Measurements from ENCODE around the gene CNPY1. TPM values are rescaled to one million over a fixed set of nuclear protein-coding genes. Genes with fewer than 3 reads are reported as not detected.

The CNPY1 gene
- total RNA-seq, 4 donors from 2014 or later, result not detected

DNA sequence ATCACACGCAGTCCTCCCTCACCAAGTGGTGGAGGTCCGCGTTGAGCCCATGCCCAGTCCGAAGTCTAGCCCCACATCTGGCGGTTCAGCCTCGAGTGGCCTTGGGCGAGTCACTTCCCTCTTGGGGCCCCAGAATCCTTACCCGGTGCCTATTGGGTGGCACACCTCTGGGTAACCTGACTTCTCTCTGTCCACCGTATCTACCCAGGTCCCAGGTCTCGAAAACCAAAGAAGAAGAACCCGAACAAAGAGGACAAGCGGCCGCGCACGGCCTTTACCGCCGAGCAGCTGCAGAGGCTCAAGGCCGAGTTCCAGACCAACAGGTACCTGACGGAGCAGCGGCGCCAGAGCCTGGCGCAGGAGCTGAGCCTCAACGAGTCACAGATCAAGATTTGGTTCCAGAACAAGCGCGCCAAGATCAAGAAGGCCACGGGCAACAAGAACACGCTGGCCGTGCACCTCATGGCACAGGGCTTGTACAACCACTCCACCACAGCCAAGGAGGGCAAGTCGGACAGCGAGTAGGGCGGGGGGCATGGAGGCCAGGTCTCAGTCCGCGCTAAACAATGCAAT is 84.1 kb downstream of the CNPY1 start:
- Histone ChIP-seq H3K9me3 (no peaks in the 10 kb centered on the region), H3K4me1 (peaks cover 13 to 28% (median 24%) of the 10 kb centered on the region in 4 donors), H3K27ac (no peak overlapping the region), H3K4me3 (no peak overlapping the region), H3K36me3 (no peaks in the 10 kb centered on the region), H3K27me3 (peaks cover 96% of the 10 kb centered on the region)
- WGBS, 2 donors (ENCODE audit: low coverage in 1 of 2), result 4 to 22% methylated on average over 8 to 33 of the region's 33 CpGs
- in situ Hi-C loops (cut with MboI; ENCODE audit: low pct_ligation_motif_present in 1 of 4, low pct_unique_long_range_greater_than_20kb in 1 of 4, low sequenced_read_pairs in 3 of 4) (no loop called here), intact Hi-C loops (cut with DNase I; ENCODE audit: low total_unique reads) (no loop called here)
- no peak for TF ChIP-seq EP300 (IDR thresholded peaks at IDR 0.05; ENCODE audit: low read depth)
- no peak for TF ChIP-seq POLR2A (IDR thresholded peaks at IDR 0.05)
- no peak for TF ChIP-seq POLR2AphosphoS5 (IDR thresholded peaks at IDR 0.05)
- TF ChIP-seq, protein P1, sequence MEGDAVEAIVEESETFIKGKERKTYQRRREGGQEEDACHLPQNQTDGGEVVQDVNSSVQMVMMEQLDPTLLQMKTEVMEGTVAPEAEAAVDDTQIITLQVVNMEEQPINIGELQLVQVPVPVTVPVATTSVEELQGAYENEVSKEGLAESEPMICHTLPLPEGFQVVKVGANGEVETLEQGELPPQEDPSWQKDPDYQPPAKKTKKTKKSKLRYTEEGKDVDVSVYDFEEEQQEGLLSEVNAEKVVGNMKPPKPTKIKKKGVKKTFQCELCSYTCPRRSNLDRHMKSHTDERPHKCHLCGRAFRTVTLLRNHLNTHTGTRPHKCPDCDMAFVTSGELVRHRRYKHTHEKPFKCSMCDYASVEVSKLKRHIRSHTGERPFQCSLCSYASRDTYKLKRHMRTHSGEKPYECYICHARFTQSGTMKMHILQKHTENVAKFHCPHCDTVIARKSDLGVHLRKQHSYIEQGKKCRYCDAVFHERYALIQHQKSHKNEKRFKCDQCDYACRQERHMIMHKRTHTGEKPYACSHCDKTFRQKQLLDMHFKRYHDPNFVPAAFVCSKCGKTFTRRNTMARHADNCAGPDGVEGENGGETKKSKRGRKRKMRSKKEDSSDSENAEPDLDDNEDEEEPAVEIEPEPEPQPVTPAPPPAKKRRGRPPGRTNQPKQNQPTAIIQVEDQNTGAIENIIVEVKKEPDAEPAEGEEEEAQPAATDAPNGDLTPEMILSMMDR (IDR thresholded peaks at IDR 0.05), result no peak
- no peak for DNase-seq

DNA sequence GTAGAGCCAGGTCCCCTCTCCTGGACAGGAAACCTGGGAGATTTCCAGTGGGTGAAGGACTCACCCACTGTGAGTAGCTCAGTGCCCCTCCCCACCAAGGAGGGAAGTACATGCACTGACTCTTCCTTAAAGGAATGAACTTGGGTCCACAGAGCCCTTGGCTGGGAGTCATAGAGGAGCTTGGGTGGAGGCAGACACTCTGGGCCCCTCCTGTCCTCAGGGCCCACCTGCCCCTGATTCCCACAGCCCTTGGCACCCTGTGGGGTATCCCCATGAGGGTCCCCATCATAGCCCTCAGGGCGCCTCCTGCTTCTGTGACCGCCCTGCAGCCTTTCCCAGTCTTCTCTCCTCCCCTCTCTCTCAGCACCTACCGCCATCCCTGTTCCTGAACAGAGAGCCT is 84.7 kb downstream of the CNPY1 start:
- Histone ChIP-seq H3K9me3 (no peaks in the 10 kb centered on the region), H3K36me3 (no peaks in the 10 kb centered on the region), H3K27ac (no peak overlapping the region), H3K4me3 (no peak overlapping the region), H3K4me1 (peaks cover 9 to 28% (median 24%) of the 10 kb centered on the region in 4 donors), H3K27me3 (peaks cover 96% of the 10 kb centered on the region)
- intact Hi-C loops (cut with DNase I; ENCODE audit: low total_unique reads) (no loop called here), in situ Hi-C loops (cut with MboI; ENCODE audit: low pct_ligation_motif_present in 1 of 4, low pct_unique_long_range_greater_than_20kb in 1 of 4, low sequenced_read_pairs in 3 of 4) (no loop called here)
- WGBS, 2 donors (ENCODE audit: low coverage in 1 of 2), result 12 to 61% methylated on average over 3 of the region's 3 CpGs
- TF ChIP-seq EP300 (IDR thresholded peaks at IDR 0.05; ENCODE audit: low read depth), result no peak
- no peak for TF ChIP-seq POLR2AphosphoS5 (IDR thresholded peaks at IDR 0.05)
- TF ChIP-seq, protein P1 (IDR thresholded peaks at IDR 0.05), result no peak
- no peak for TF ChIP-seq POLR2A (IDR thresholded peaks at IDR 0.05)
- DNase-seq, result no peak

DNA sequence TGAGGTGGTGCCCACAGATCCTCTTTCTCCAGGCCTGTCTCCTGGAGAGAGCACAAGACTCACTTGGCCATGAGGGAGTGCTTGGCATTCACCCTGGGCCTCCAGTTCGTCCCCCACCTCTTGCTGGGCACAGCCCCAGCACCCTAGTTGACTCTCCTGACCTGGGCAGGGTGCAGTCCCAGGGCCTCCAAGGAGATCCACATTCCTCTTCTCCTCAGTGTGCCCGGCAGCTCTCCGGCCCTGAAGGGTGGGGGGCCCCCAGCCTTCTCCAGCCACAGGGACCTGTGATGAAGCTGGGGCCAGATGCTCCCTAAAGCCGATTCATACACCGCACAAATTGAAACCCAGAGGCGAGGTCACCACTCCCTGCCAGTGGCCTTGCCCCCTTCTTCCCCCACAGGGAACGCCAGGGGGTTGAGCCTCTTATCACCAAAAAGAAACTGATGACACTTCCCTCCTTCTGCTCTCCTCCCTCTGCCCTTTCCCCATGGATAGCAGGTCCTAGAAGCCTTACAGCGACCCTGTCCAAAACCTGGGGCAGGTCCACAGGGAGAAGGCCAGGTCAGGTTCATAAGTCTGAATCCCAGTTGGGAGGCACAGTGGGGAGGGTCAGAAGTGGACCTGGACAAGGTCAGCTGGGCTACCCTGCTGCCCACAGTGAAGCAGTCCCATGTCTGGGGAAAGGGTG is 85.3 kb downstream of the CNPY1 start:
- in situ Hi-C loops (cut with MboI; ENCODE audit: low pct_ligation_motif_present in 1 of 4, low pct_unique_long_range_greater_than_20kb in 1 of 4, low sequenced_read_pairs in 3 of 4), result no loop called here
- intact Hi-C loops (cut with DNase I; ENCODE audit: low total_unique reads), result no loop called here
- Histone ChIP-seq H3K27me3 (peaks cover 96% of the 10 kb centered on the region), H3K4me3 (no peak overlapping the region), H3K4me1 (peaks cover 8 to 28% (median 26%) of the 10 kb centered on the region in 4 donors), H3K9me3 (no peaks in the 10 kb centered on the region), H3K27ac (no peak overlapping the region), H3K36me3 (no peaks in the 10 kb centered on the region)
- DNase-seq, result no peak
- 16% methylated on average over 7 of the region's 8 CpGs; no CpG with 5 or more reads in 1 of the 2 donors for WGBS, 2 donors (ENCODE audit: low coverage in 1 of 2)
- TF ChIP-seq EP300 (IDR thresholded peaks at IDR 0.05; ENCODE audit: low read depth), result no peak
- no peak for TF ChIP-seq POLR2A (IDR thresholded peaks at IDR 0.05)
- TF ChIP-seq, protein P1 (IDR thresholded peaks at IDR 0.05), result no peak
- no peak for TF ChIP-seq POLR2AphosphoS5 (IDR thresholded peaks at IDR 0.05)

DNA sequence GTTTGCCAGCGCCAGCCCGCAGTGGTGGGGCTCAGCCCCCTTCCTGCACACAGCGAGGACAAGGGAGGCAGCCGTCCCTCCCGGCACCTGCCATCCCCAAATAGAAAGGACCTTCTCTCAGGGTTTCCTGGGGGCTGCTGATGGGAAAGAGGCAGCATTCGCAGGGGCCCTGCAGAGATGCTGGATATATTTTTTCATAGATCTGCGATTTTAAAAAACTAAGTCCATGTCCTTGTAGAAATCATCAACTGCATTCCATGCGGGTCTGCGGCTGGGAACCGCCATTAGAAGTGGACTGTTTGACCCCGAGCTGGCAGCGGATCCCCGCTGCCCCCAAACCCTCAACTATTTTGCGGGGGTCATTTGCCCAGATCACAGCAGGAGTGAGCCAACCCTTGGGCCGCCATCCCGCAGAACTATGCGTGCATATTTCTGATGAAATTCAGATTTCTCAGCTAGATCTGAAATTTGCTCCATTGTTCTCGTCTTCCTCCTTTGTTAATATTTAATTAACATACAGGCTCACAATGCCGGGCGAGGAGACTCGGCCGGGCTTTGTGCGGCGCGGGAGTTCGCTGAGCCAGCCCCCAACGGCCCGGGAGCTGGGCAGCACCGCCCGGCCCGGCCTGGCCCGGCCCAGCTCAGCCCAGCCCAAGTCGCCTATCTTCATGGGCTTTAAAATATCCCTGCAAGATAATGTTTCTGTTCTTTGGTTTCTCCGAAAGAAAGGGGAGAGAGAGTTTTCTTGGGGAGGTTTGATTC is 86.5 kb downstream of the CNPY1 start:
- DNase-seq, result no peak
- in situ Hi-C loops (cut with MboI; ENCODE audit: low pct_ligation_motif_present in 1 of 4, low pct_unique_long_range_greater_than_20kb in 1 of 4, low sequenced_read_pairs in 3 of 4) (no loop called here), intact Hi-C loops (cut with DNase I; ENCODE audit: low total_unique reads) (no loop called here)
- H3K4me3 ChIP-seq, result no peak overlapping the region
- WGBS, 2 donors (ENCODE audit: low coverage in 1 of 2), result 0 to 10% methylated on average over 1 to 31 of the region's 34 CpGs
- no peak overlapping the region for H3K27ac ChIP-seq
- no peaks in the 10 kb centered on the region for H3K9me3 ChIP-seq
- peaks cover 8 to 29% (median 26%) of the 10 kb centered on the region in 4 donors for H3K4me1 ChIP-seq
- TF ChIP-seq POLR2AphosphoS5 (IDR thresholded peaks at IDR 0.05), result no peak
- no peak for TF ChIP-seq EP300 (IDR thresholded peaks at IDR 0.05; ENCODE audit: low read depth)
- TF ChIP-seq, protein P1 (IDR thresholded peaks at IDR 0.05), result no peak
- TF ChIP-seq POLR2A (IDR thresholded peaks at IDR 0.05), result no peak
- H3K36me3 ChIP-seq, result no peaks in the 10 kb centered on the region
- H3K27me3 ChIP-seq, result peaks cover 96% of the 10 kb centered on the region
